CD4-positive, alpha-beta T cell treated with Interleukin-17A for 1 hour (primary cell): ENCODE data around the gene CD47.

Experiments
- DNase-seq: peaks from one replicate; pipeline ENCODE4 v3.0.0-alpha.2; 2020

Gene CD47

GRCh38 chr3:108090049-108090700 is 656 bp downstream of the CD47 start:
- peak; percentile 72 for DNase-seq

DNA sequence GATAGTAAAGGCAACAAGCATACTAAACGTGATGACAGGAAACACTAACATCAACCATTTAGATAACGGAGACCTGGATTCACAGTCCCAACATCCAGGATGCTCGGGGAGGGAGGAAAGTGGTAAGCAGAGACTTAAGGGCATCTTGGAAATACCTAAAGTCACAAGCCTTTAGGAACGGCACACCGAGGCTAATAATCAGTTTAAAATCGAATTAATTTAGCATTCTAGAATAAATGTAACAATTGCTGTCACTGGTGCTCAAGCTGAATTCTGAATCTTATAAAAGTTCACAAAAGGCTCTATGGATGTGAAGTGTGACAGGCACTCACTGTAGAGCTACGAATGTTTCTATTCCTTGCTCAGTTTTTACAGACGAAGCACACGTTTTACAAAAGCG is 1.3 kb downstream of the CD47 start:
- DNase-seq = no peak

DNA sequence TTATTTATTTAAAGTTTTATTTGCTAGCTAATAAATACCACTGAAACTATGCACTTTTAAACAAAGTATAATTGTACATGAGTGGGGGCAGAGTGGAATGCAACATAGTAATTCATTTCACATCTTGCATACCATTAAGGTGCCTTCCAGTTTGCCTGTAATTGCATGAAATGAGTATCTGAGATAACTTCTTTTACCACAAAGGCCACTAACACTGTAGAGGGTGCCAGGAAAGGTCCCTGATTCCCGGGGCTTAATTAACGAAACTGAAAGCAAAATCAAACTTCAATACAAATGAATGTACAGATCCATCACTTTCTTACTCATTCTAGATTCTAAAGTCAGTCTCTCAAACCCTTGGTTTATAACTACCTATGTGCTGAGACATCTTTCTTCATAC is 2.1 kb downstream of the CD47 start:
- peak; percentile 72 for DNase-seq

DNA sequence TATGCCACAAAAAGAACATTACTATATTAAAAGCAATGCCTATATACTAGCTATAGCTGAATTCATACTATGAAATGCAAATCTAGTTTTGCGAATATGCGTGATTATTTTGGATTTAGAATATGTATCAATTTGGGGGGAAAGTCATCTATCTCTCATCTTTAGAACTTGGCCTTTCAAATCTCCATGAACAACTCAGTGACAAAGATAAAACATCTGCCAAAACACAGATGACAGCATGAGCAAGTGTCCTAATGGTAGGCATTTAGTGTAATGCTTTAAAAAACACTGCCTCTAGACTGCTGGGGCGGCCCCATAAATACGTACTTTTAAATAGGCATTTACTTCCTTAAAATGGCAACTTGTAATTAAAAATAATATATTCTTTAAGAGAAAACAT is 2.7 kb downstream of the CD47 start:
- no peak for DNase-seq

GRCh38 chr3:108086653-108087052 is 4.2 kb downstream of the CD47 start:
- DNase-seq = no peak

DNA sequence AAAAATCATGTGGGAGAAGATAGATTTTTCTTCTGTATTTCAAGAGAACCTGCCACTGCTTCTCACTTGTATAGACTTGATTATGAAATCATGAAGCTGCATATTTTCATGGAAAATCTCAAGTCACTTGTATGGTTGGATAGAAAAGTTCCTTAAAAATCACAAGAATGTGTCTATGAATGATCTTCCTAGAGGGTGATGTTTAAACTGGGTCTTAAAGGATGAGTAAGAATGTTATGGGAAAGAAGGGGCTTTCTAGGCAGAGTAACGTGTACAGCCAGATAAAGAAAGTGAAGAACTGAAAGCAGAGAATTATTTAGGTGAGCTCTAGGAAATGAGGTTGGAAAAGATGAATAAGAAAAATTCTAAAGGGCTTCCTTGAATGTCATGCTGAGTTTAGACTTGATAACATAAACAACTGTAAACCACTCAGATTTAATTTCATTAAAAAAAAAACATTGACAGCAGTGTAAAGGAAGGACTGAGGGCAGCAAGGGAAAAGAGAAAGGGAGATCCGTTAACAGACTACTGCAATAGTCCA is 5.0 kb downstream of the CD47 start:
- DNase-seq = no peak

GRCh38 chr3:108085370-108085769 is 5.5 kb downstream of the CD47 start:
- DNase-seq = no peak

DNA sequence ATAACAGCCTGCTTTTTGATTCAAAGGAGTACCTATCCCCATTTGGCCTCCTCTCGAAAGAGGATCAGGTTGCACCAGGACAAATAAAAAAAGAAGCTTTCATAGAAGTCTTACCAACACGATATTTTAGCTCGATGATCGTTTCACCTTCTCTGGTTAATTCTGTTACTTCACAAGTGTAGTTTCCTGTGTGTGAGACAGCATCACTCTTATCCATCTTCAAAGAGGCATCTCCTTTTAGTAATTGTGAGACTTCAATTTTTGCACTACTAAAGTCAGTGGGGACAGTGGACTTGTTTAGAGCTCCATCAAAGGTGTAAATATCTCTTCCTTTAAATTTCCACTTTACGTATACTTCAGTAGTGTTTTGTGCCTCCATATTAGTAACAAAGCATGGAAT is 11.0 kb downstream of the CD47 start:
- DNase-seq = no peak

DNA sequence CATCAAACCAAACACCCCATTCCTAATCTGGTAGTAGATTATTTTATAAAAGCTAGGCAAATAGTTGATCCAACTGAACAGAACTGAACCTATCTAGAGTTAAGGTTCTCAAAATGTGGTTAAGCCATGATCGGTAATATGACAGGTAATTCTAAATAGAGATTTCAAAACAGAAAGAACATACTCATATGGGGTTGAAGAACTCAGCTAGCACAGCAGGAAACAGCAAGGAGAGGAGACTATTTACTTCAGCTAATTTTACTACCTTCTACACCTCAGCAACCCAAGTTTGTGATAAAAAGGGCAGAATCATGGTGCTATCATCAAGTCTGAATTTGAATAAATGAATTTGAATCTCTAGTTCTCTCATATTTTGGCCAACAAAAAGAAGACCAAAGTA is 11.8 kb downstream of the CD47 start:
- no peak for DNase-seq

GRCh38 chr3:108076564-108076963 is 14.3 kb downstream of the CD47 start:
- no peak for DNase-seq

GRCh38 chr3:108073764-108074431 is 16.9 kb downstream of the CD47 start:
- no peak for DNase-seq

DNA sequence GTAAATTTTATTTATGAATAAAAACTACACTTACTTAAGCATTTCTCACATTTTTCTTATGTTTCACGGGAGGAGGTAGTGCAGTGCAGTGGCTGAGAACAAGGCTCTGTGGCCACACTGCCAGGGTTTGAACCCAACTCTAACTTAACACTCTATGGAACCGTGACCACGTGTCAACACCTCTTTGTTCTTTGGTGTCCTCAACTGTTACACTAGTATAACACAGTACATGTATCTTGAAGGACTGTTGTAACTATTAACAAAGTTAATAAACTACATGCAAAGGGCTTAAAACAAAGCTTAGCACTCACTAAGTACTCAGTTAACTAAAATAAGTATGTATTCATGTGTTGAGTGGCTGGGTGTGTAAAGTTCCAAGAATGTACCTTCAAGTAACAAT is 19.5 kb downstream of the CD47 start:
- DNase-seq = peak; percentile 45

DNA sequence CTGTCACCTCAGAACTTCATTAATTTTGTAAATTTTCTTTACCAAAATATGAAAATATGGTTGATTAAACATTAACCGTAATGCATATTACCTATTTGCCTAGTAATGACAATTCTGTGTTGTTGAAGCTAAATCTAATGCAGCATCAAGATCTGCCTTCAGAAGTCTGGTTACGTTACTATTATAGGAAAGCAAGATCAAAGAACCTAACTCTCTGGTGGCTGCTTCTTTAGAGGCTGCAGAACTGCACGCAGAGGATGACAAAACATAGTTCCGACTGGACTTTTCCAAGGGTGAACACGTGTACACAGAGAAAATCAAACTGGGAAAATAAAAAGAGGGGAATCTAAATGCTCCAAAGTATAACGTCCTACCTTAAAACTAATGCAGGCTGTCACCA is 20.5 kb downstream of the CD47 start:
- DNase-seq = no peak

DNA sequence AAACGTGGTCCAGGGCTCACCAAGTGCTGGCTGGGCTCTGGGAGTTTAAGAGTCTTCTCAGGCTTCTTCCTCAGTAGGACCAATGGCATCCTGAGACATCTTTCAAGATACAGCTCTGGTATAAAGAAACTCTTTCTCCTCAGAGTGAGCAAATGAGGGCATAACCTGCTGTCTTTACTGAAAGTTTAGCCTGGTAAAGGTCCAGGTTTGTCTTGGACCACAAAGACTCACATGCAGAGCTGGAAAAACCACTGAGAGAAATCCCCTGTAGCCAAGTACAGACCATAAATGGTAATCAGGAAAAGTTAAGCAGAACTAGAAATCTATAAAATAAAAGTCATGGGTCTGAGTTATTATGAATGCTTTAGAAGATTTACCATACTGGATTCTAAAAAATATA is 23.1 kb downstream of the CD47 start:
- DNase-seq = no peak

DNA sequence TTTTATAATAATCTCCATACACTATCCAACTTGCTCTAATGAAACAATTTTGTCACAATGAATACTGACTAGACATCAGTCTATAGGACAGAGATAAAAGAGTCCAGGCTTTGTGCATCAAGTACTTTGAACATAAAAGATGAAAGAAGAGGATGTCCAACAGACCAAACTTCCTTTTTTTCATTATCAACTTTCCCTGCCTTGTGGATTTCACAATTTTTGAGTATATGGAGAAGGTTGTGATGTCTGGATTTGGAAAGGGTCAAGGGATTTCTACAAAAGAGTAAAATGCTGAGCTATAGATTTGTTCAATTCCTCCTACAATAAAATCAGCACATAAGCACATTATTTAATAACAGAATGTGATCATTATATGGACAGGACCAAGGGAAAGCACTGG is 25.7 kb downstream of the CD47 start:
- no peak for DNase-seq

DNA sequence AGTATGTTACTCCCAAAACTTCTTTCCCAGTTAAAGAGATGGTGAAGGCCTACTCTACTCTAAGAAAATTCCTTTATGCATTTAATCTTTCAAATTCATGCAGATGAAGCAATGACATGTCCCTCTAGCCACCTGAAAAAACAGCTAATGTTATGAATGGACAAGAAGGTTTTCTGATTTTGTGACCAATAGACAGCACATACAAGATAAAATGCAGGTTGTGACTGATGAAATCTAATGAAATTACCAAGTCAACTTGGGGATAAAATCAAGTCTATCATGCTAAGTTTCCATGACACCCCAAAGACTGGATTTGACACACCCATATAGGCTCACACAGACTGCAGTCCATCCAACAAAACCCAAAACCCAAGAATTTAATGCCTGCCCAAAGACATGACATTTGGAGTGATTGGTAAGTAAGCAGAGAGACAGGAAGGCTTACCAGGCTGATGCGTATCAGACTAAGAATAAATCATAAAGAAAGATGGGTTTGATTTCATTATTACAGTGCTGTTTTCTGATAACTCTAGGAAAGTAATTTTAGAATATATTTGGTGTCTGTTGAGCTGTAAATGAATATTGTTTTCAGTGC is 26.4 kb downstream of the CD47 start:
- no peak for DNase-seq

- no peak for DNase-seq
Observed at GRCh38 chr3:108062051-108062450, 28.8 kb downstream of the CD47 start.

- no peak for DNase-seq
Observed at GRCh38 chr3:108060331-108060730, 30.5 kb downstream of the CD47 start.

GRCh38 chr3:108055931-108056330 is 34.9 kb downstream of the CD47 start:
- DNase-seq = no peak

GRCh38 chr3:108054935-108055334 is 35.9 kb downstream of the CD47 start:
- no peak for DNase-seq

DNA sequence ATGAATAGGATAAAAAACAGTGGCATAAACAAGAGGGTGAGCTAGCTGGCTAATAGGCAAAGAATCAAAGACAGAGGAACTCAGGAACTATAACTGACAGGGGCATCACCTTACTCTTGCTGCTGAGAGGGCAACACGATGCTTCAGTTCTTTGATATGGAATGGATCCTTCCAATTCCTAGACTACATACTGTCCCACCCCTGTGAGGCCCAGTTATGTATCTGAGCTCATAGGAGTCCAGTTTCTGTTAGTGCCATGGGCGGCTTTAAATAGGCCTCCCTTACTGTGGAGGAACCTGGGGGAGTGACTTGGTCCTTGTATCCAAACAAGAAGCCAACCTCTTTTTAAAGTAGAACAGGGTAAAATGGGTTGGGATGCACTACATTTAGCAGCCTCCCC is 37.3 kb downstream of the CD47 start:
- DNase-seq = no peak

DNA sequence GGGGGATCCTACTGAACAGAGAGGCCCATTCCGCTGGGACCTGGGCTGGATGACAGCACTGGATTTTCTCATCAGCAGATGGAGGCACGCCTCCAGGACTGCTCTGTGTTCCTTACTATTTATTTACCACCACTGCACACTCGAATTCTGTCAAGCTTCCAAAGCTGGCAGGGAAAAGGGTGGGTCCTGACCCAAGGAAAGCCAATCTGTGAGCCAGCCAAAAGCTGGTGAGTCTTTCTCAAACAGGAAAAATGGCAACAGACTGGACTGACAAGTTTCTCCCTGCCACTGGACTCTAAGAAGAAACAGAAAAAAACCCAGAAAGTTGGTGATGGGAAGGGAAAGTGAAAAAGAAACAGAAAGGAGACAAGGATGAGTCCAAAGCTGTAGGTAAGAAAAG is 37.8 kb downstream of the CD47 start:
- DNase-seq = no peak

- no peak for DNase-seq
Observed at GRCh38 chr3:108051005-108051404, 39.8 kb downstream of the CD47 start.

DNA sequence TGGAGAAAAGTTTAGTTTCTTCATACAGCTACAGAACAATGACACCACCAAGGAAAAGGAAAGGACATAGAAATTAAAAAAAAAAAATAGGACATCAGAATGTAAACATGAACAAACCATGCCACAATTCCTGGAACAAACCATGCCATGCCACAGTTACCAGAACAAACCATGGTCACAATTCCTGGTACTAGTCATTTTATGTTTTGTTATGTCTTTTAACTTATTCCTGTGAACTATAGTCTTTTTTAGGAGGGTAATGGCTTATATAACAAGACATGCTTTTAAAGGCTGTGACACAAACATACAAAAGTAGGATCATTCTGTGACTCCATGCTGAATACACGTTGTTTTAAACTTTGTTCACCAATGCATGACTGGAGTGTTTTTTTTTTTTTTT is 42.8 kb downstream of the CD47 start:
- no peak for DNase-seq
